Activated naive CD8-positive, alpha-beta T cell treated with anti-CD3 and anti-CD28 coated beads for 36 hours (primary cell): ENCODE results near the gene DPP6. TPM values are rescaled to one million over a fixed set of nuclear protein-coding genes. Genes with fewer than 3 reads are reported as not detected.

Experiments
- DNase-seq: peaks from one replicate; pipeline ENCODE4 v3.0.0; 2021
- H3K27ac Mint-ChIP-seq: one replicate; pipeline ENCODE4 v1.8.0; 2022; ENCODE audit warnings: mild to moderate bottlenecking, moderate library complexity, mixed read lengths
- H3K27me3 Mint-ChIP-seq: one replicate; pipeline ENCODE4 v1.8.0; 2022; ENCODE audit warnings: mild to moderate bottlenecking, mixed read lengths
- H3K36me3 Mint-ChIP-seq: one replicate; pipeline ENCODE4 v1.8.0; 2021; ENCODE audit warnings: mild to moderate bottlenecking, mixed read lengths
- H3K4me1 Mint-ChIP-seq: one replicate; pipeline ENCODE4 v1.8.0; 2021; ENCODE audit warnings: mixed read lengths
- H3K4me3 Mint-ChIP-seq: one replicate; pipeline ENCODE4 v1.8.0; 2022; ENCODE audit warnings: mild to moderate bottlenecking, moderate library complexity, mixed read lengths
- H3K9me3 Mint-ChIP-seq: one replicate; pipeline ENCODE4 v1.8.0; 2022; ENCODE audit warnings: mixed read lengths
- total RNA-seq, 2 experiments: library from RNA; stranded (reverse); gene quantifications; one replicate each; pipeline ENCODE4 v1.2.3, GENCODE V29; 2021

DPP6 gene
- total RNA-seq, 2 experiments from 2014 or later = not detected

DNA sequence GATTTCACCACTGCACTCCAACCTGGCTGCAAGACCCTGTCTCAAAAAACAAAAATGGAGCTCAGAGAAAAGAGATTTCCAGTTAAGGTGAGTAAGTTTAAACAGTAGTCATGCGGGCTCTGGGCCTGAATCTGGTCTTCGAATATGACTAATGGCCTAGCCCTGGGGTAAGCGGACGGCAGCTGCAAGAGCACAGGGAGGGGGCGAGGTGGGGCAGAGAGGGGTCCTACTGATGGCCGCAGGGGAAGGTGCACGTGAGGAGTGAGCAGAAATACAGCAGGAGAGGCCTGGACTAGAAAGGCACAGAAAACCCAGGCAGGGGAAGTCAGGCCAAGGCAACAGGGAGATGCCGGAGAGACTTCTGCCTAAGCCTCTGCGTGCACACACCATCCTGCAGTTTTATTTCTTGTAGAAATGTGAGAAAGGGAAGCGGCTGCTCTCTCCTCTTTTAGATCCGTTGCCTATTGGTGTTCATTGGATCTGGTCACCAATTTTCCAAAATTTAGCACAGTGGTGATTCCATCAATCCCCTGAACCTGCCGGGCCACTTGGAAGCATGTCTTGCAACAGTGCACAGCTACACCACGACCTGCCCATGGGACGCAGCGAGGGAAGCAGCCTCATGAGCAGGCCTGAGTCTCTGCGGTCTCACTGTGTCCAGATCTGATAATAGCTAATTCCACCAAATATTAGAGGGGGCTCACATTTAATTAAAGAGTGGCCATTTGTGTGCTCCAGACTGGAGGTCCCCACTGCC lies 811.7 kb downstream of the DPP6 start:
- Mint-ChIP-seq H3K4me3 (no peak overlapping the region), H3K9me3 (no peaks in the 10 kb centered on the region), H3K36me3 (no peaks in the 10 kb centered on the region), H3K4me1 (peaks cover 4% of the 10 kb centered on the region), H3K27me3 (peaks cover 31% of the 10 kb centered on the region), H3K27ac (no peak overlapping the region)
- no peak for DNase-seq

DNA sequence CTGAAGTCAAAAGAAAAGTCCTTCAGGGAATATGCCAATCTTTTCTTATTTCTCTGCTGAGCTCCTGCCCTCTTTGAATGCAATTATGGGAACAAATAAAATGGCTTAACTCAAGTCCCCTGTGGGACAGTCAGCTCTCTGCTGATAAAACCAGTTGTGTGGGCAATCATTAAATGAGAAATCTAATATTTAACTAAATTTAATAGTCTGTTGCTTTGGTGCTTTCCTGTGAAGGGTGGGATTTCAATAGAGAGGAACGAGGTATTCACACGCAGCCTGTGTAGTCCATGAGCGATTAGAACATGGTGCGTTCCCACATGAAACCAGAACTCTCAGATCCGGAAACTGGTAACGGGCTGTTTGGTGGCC lies 812.3 kb downstream of the DPP6 start:
- Mint-ChIP-seq H3K27me3 (peaks cover 35% of the 10 kb centered on the region), H3K27ac (no peak overlapping the region), H3K4me3 (no peak overlapping the region), H3K36me3 (no peaks in the 10 kb centered on the region), H3K9me3 (no peaks in the 10 kb centered on the region), H3K4me1 (peaks cover 7% of the 10 kb centered on the region)
- DNase-seq = no peak

DNA sequence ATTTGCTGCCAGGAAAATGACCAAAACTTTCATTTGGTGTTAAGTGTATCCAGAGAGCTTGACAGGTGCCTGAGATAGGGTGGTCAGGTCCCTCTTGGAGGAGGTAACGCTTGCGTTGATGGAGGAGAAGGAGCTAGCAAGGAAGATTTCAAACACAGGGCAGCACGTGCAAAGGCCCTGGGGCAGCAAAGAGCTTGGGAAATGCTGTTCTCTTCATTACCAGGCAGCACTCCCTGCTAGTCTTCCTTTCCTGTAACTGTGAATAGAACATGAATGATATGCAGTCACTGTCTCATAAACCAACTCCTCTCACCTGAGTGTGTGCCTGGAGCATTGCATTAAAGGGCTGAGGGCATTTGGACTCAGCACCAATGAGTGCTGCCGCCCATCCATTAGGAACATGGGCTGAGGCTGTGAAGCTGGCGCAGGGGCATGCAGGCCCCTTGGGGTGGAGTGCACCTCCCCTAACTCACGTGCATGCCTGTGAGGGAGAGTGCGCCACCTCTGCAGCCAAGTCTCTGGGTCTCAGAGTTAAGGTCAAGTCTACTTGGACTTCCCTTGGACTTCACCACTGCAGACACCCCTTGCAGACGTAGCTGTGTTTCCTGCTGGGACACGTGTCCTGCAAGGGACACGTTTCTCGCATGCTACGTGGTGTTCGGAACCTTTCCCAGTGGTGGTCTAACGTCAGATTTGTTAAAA lies 813.9 kb downstream of the DPP6 start:
- peaks cover 7% of the 10 kb centered on the region for H3K4me1 Mint-ChIP-seq
- no peak for DNase-seq
- H3K27ac Mint-ChIP-seq = no peak overlapping the region
- no peak overlapping the region for H3K4me3 Mint-ChIP-seq
- peaks cover 39% of the 10 kb centered on the region for H3K27me3 Mint-ChIP-seq
- H3K36me3 Mint-ChIP-seq = no peaks in the 10 kb centered on the region
- H3K9me3 Mint-ChIP-seq = no peaks in the 10 kb centered on the region

DNA sequence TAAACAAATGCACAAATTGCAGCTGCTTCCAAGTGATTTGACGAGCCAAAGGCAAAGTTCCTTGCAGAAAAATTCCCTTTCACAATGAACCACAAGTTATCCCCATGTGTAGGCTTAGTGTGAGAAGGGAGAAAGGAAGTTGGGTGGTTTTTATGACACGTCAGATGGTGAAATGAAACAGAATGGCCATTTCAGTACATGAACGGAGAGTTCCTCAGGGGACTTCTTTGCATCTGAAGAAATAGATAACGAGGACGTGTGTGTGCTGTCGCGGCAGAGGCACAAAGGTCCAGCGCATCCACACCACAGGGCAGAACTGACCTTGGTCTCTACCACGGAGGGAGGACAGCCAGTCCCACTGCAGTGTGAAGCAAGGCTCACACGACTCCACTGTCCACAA lies 814.9 kb downstream of the DPP6 start:
- DNase-seq = no peak
- Mint-ChIP-seq H3K36me3 (no peaks in the 10 kb centered on the region), H3K27me3 (peaks cover 39% of the 10 kb centered on the region), H3K4me1 (peaks cover 7% of the 10 kb centered on the region), H3K27ac (no peak overlapping the region), H3K4me3 (no peak overlapping the region), H3K9me3 (no peaks in the 10 kb centered on the region)

DNA sequence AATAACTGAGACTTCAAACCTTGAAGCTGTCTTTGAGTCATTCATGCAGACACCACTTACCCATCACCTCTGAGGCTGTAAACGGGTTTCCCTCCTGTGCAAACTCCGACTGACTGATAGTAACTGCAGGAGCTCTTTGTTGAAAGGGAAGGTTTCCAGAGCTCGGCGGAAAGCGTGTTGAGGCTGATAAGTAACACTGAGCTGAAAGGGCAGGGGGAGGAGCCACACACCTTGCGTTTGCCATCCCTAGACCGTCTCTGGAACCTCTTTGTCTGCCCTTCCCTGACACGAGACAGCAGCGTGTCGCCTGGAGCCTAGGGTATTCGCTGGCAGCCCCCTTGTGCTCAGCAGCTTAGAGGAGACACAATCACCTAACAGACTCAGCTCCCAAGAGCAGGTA lies 816.7 kb downstream of the DPP6 start:
- H3K27me3 Mint-ChIP-seq = peaks cover 39% of the 10 kb centered on the region
- H3K36me3 Mint-ChIP-seq = no peaks in the 10 kb centered on the region
- DNase-seq = no peak
- no peaks in the 10 kb centered on the region for H3K9me3 Mint-ChIP-seq
- no peak overlapping the region for H3K4me3 Mint-ChIP-seq
- no peak overlapping the region for H3K27ac Mint-ChIP-seq
- peaks cover 7% of the 10 kb centered on the region for H3K4me1 Mint-ChIP-seq

DNA sequence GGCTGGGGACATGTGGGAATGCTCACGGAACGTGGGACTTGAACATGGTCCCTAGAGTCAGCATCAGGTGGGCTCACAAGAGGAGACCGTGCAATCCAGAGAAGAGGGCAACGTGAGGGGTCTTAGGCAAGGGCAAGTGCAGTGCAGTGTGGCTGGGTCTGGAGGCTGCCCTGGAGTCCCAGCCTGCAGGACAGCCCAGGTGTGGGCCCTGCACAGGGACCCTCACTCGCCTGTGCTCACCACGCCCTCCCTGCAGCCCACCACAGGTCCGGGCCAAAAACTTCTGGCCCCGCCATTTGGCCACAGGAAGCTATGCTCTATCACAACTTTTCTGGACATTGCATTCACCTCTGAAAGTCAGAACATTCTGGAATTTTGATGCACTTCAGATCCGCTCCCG lies 817.2 kb downstream of the DPP6 start:
- Mint-ChIP-seq H3K27ac (no peak overlapping the region), H3K4me1 (peaks cover 7% of the 10 kb centered on the region), H3K9me3 (no peaks in the 10 kb centered on the region), H3K4me3 (no peak overlapping the region), H3K27me3 (peaks cover 39% of the 10 kb centered on the region), H3K36me3 (no peaks in the 10 kb centered on the region)
- DNase-seq = no peak

DNA sequence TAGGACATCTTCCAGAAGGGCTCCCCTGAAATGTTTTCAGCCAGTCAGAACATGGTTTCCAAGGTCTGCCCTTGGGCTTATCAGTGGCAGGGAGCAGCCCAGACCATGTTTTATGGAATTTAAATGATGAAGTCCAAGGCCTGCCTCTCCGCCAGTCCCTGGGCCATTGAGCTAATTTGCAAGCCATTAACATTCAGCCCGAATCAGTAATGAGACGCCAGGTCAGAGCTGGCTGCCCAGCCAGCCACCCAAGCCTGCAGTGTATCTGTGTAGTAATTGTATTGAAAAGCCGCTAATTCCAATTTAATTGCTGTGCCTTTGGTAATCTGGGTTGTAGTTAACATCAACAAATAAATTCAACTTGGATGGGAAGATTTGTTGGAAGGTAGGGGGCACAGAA lies 819.3 kb downstream of the DPP6 start:
- DNase-seq = no peak
- Mint-ChIP-seq H3K36me3 (no peaks in the 10 kb centered on the region), H3K9me3 (no peaks in the 10 kb centered on the region), H3K27me3 (peaks cover 38% of the 10 kb centered on the region), H3K4me3 (no peak overlapping the region), H3K4me1 (peaks cover 7% of the 10 kb centered on the region), H3K27ac (no peak overlapping the region)

DNA sequence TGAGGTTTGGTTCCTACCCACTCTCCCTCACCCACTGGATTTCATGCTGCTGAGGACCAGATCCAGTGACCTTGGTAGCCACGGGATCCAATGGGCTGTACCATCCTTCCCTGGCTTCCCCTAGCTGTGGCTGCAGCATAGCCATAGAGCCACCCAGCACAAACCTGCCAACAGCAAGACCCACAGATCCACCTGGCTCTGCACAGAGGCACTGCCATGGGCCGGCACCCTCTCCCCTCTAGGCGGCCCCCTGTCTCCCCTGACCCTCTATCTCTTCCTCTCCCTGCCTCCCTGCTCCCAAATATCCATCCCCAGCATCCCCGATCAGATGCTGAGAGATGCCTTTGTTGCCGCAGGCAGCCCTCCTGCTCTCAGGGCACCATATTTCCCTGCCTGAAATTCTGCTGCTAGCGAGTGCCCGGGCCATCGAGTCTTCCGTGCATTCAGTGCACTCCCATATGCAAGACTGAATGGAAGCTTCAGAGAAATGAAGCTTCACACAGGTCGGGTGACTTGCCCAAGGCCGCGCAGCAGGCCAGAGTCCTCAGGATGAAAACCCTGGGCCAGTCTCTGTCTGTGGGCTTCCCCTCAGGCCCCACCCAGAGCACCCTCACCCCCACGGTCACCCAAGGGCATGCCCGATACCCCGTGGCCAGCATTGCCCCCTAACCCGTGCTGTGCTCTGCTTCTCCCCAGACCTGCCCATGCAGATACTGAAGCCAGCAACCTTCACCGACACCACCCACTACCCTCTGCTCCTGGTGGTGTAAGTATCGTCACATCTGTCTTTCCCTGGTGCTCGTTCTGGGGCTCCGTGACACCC lies 819.9 kb downstream of the DPP6 start:
- peaks cover 32% of the 10 kb centered on the region for H3K27me3 Mint-ChIP-seq
- no peaks in the 10 kb centered on the region for H3K36me3 Mint-ChIP-seq
- H3K9me3 Mint-ChIP-seq = no peaks in the 10 kb centered on the region
- no peak overlapping the region for H3K27ac Mint-ChIP-seq
- peaks cover 7% of the 10 kb centered on the region for H3K4me1 Mint-ChIP-seq
- H3K4me3 Mint-ChIP-seq = no peak overlapping the region
- DNase-seq = no peak

DNA sequence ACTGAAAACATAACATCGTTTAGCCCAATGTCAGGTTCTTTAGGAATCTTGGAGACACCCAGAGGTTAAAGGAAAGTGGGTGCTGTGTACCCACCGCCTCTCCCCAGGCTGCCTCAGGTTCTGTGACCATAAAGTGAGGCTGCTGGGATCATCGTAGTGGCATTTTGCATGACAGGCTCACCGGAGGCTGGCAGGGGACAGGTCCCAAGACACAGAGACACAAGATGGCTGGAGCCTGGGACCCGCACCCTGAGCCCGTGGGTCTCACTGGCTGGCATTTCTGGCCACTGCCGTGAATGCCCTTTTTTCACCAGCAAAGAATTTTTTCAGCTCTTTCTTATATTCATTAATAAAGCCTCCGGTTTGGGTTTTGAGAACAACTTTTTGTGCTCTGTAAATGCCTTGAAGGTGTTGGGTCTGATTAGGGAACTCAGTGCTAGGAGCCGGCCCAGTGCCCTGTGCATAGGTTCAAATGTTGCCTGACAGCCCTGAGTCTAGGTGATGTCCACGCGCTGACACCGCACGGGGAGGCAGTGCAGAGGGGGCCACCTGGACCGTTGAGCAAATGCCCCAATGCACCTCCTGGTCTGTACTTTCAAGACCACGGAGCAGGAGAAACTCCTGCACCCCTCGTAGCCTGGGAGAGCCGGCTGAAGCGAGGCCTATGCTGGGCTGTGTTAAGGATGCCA lies 820.8 kb downstream of the DPP6 start:
- H3K36me3 Mint-ChIP-seq = no peaks in the 10 kb centered on the region
- H3K27me3 Mint-ChIP-seq = peaks cover 24% of the 10 kb centered on the region
- H3K27ac Mint-ChIP-seq = no peak overlapping the region
- no peak overlapping the region for H3K4me3 Mint-ChIP-seq
- DNase-seq = no peak
- H3K9me3 Mint-ChIP-seq = no peaks in the 10 kb centered on the region
- peaks cover 7% of the 10 kb centered on the region for H3K4me1 Mint-ChIP-seq

DNA sequence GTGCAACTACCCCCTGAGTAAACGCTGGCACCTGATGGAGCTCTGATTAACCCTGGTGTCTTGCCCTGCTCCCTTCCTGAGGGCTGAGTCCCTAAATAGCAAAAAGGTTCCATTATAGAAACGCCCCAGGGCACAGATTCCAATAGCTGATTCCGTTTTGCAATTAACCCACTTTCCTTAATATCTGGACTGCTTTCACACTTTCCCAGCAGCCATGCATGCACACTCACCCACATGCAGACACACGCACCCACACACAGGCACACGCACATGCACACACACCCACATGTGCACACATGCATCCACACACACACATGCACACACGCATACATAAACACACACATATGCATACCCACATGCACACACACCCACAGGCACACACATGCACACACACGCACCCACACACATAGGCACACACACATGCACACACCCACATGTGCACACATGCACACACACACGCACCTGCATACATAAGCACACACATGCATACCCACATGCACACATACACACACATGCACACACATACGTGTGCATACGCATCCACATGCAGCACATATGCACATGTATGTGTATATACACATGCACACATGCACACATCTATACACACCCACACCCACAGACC lies 821.4 kb downstream of the DPP6 start:
- no peak for DNase-seq
- Mint-ChIP-seq H3K27ac (no peak overlapping the region), H3K36me3 (no peaks in the 10 kb centered on the region), H3K4me1 (peaks cover 6% of the 10 kb centered on the region), H3K27me3 (peaks cover 18% of the 10 kb centered on the region), H3K4me3 (no peak overlapping the region), H3K9me3 (no peaks in the 10 kb centered on the region)

DNA sequence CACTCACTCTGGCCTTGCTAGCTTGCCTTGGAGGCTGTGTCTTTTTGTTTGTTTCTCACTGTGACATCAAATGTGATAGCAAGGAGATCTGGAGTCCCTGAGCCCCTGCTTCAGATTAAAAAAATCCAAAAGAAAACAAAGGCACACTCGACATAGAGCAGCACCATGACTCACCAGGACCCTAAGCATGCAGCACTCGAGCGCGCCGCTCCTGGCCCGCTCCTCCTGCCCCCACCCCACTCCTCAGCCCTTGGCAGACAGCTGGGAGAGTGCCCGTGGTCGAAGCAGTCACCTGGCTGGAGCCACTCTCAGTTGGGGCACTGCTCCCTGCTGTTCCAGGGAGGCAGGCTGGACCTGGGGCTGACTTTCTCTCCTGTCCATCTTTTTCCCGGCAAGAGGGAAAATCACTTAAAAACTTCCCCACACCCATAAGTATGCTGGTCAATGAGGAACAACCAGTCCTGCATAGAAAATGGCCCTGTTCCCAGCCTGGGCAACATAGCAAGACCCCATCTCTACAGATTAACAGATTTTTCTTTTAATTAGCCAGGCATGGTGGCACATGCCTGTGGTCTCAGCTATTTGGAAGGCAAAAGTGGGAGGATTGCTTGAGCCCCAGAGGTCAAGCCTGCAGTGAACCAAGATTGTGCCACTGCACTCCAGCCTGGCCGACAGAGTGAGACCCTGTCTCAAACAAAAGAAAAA lies 822.4 kb downstream of the DPP6 start:
- no peaks in the 10 kb centered on the region for H3K4me1 Mint-ChIP-seq
- no peak overlapping the region for H3K27ac Mint-ChIP-seq
- no peak for DNase-seq
- no peak overlapping the region for H3K4me3 Mint-ChIP-seq
- H3K9me3 Mint-ChIP-seq = no peaks in the 10 kb centered on the region
- peaks cover 10% of the 10 kb centered on the region for H3K27me3 Mint-ChIP-seq
- H3K36me3 Mint-ChIP-seq = no peaks in the 10 kb centered on the region

DNA sequence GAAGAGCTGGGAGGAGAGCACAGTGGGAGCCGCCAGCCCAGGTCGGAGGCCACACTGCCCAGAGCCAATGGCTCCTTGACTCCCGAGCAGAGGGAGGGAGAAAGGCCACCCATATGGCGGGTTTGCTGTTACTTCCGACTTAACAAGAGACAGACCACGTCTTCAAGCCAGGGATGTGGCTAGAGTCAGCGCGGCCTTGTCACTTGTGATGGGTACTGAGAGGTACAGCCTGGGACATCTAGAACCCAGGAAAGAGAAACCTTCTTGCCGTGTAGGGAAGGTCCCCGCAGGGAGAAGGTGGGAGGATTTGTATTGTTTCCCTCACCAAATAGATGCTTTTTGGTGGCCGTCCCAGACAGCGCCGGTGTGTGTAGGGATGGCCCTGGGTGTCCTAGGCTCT lies 823.1 kb downstream of the DPP6 start:
- DNase-seq = no peak
- H3K4me3 Mint-ChIP-seq = no peak overlapping the region
- H3K36me3 Mint-ChIP-seq = no peaks in the 10 kb centered on the region
- no peaks in the 10 kb centered on the region for H3K9me3 Mint-ChIP-seq
- peaks cover 10% of the 10 kb centered on the region for H3K27me3 Mint-ChIP-seq
- H3K4me1 Mint-ChIP-seq = no peaks in the 10 kb centered on the region
- H3K27ac Mint-ChIP-seq = no peak overlapping the region

DNA sequence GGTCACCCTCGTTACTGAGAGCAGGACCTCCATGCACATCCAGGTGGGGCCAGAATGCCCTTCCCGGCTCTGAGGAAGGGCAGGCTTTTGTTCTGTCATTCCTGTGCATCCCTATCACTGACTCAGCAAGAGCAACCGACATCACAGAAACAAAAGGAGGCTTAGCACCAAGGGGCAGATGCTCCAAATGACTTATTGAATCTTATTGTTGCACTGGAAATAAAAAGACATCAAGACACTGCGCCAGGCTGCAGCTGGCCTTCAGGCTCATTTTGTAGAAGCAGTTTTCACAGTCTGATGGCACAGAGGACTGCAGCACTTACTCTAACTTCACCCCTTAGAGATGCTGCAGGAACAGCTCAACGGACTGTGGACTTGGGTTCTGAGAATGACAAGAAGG lies 824.3 kb downstream of the DPP6 start:
- DNase-seq = no peak
- Mint-ChIP-seq H3K27ac (no peak overlapping the region), H3K36me3 (no peaks in the 10 kb centered on the region), H3K4me3 (no peak overlapping the region), H3K9me3 (no peaks in the 10 kb centered on the region), H3K4me1 (no peaks in the 10 kb centered on the region), H3K27me3 (peaks cover 6% of the 10 kb centered on the region)

DNA sequence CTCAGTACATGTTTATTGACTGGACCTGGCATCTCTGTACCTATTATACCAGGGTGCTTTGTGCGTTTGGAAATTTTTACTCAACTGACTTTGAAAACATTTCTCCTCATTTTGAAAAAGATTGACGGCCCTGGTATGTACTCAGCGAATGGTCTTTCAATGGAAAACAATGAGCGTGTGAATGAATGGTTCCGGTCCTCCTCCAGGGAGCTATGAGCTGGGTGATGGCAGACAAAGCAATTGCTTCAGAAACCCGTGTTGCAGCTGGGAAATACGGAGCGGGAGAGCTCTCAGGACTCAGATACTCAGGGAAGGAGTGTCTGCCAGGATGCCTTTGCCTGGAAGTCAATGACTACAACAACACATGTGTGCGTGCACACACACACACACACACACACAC lies 824.8 kb downstream of the DPP6 start:
- no peak overlapping the region for H3K27ac Mint-ChIP-seq
- H3K9me3 Mint-ChIP-seq = no peaks in the 10 kb centered on the region
- no peaks in the 10 kb centered on the region for H3K36me3 Mint-ChIP-seq
- no peak for DNase-seq
- no peak overlapping the region for H3K4me3 Mint-ChIP-seq
- H3K27me3 Mint-ChIP-seq = peaks cover 6% of the 10 kb centered on the region
- no peaks in the 10 kb centered on the region for H3K4me1 Mint-ChIP-seq
